Measurements from ENCODE around the gene STAB1.

Gene STAB1

DNA sequence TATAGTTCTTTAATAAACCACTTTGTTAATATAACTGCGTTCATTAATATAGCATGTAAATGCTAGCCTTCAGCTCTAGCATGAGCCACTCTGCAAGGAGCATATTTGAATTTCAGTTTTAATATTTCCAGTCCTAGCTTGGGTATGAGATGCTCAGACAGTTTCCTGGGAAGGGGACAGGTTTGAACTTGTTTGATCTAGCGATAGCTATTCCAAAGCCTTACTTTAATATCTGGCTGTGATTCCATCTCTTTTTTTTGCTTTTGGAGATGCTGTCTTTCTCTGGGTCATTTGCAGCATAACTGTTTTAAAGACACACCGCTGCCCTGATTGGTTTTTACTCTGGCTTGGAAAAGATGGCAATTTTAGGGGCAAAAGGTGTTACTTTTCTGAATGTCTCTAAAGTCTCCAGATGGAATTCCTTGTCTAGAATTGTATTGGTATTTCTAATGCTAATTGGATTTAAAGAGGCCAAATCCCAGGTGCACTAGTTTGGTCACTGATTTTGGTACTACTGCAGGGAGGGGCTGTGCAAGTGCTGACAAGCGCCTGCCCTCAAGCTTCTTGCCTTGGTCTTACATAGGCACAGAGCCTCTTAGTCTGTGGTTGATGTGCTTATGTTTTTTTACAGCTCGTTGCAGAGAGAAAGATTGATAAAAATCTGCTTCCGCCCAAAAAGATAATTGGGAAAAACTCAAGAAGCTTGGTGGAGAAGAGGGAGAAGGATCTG, 36.9 kb upstream of the STAB1 start:
- peak overlapping the region; percentile 89 for H3K27ac ChIP-seq
- DNase-seq (ENCODE audit: low spot score), result peak; percentile 22
- CTCF ChIA-PET, result interaction anchor here (0.6 to 0.8 kb wide), 2 partner anchors 10 to 46 kb away, joined by 3 to 4 read pairs; no protein-coding TSS in a partner anchor
- POLR2A ChIA-PET (ENCODE audit: low non-redundant PET), result interaction anchor here (0.7 kb wide), 1 partner anchor 689 kb away, joined by 4 read pairs; no protein-coding TSS in a partner anchor
- TF ChIP-seq, protein P1, sequence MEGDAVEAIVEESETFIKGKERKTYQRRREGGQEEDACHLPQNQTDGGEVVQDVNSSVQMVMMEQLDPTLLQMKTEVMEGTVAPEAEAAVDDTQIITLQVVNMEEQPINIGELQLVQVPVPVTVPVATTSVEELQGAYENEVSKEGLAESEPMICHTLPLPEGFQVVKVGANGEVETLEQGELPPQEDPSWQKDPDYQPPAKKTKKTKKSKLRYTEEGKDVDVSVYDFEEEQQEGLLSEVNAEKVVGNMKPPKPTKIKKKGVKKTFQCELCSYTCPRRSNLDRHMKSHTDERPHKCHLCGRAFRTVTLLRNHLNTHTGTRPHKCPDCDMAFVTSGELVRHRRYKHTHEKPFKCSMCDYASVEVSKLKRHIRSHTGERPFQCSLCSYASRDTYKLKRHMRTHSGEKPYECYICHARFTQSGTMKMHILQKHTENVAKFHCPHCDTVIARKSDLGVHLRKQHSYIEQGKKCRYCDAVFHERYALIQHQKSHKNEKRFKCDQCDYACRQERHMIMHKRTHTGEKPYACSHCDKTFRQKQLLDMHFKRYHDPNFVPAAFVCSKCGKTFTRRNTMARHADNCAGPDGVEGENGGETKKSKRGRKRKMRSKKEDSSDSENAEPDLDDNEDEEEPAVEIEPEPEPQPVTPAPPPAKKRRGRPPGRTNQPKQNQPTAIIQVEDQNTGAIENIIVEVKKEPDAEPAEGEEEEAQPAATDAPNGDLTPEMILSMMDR (conservative IDR thresholded peaks at IDR 0.05; ENCODE audit: low read depth), result no peak

DNA sequence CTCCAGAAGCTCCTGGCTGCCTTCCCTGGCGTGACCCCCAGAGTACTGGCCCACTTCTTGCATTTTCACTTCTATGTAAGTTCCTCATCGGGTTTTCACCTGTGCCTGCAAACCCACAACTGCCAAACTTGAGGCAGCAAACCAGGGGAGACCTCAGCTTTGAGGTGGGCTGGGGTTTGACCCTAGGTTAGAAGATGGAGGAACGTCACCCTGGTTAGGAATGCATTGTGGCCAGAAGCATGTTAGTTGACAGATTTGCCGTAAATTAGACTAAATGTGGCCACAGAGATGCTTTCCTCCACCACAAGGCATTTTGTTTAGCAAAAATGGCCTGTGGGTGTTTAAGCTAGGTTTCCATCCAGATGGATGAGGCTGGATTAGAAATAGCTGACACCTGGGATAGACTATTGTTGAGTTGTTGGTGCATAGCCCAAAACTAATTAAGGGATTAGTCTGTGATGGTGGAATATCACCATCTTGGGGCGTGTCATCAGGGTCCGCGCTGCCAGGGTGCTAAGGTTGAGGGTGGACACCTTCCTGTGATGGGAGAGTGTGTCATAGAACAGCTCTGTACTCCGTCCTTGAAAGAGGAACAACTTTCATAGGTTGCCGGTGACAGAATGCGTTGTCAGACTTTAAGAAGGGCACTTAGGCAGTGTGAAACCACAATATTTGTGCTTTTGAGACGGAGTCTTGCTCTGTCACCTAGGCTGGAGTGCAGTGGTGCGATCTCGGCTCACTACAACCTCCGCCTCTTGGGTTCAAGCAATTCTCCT, 36.2 kb upstream of the STAB1 start:
- TF ChIP-seq, protein P1 (conservative IDR thresholded peaks at IDR 0.05; ENCODE audit: low read depth), result no peak
- DNase-seq (ENCODE audit: low spot score), result no peak
- H3K27ac ChIP-seq, result peak overlapping the region; percentile 74
- CTCF ChIA-PET, result no interaction called here
- POLR2A ChIA-PET (ENCODE audit: low non-redundant PET), result no interaction called here

DNA sequence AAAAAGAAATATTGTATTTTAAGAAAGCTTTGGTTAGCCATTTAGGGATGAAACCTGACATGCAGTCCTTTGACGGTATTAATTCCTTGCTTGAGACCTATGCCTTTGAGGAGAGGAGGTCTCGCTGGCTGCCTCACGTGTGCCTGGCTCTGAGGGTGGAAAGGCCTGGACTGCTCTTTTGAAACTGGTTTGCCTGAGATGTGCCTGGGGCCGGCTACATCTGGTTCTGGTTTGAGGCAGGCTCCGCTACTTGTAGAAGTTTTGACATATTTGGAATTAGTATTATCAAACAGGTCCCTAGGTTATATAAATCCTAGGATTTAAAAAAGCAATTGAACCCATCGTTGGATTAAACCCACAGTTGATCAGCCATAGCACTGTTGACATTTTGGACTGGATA, 33.3 kb upstream of the STAB1 start:
- DNase-seq (ENCODE audit: low spot score), result no peak
- ChIA-PET CTCF (interaction anchor here (0.9 kb wide), 1 partner anchor 65 kb away, joined by 3 read pairs; no protein-coding TSS in a partner anchor), POLR2A (ENCODE audit: low non-redundant PET) (interaction anchor here (0.6 kb wide), 1 partner anchor 81 kb away, joined by 3 read pairs; no protein-coding TSS in a partner anchor)
- TF ChIP-seq, protein P1 (conservative IDR thresholded peaks at IDR 0.05; ENCODE audit: low read depth), result no peak
- H3K27ac ChIP-seq, result peak overlapping the region; percentile 27

DNA sequence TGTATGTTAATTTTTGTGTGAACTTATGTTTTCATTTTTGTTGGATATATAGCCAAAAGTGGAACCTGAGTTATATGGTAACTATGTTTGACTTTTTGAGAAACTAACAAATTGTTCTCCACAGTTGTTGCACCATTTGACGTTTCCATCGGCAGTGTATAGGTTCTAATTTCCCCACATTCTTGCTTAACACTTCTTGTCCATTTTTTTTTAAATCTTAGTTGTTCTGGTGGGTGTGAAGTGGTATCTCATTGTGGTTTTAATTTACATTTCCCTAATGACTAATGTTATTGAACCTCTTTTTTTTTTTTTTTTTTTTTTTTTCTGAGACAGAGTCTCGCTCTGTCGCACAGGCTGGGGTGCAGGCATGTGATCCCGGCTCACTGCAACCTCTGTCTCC, 31.7 kb upstream of the STAB1 start:
- POLR2A ChIA-PET (ENCODE audit: low non-redundant PET), result no interaction called here
- CTCF ChIA-PET, result no interaction called here
- DNase-seq (ENCODE audit: low spot score), result no peak
- no peak overlapping the region for H3K27ac ChIP-seq
- TF ChIP-seq, protein P1 (conservative IDR thresholded peaks at IDR 0.05; ENCODE audit: low read depth), result no peak

DNA sequence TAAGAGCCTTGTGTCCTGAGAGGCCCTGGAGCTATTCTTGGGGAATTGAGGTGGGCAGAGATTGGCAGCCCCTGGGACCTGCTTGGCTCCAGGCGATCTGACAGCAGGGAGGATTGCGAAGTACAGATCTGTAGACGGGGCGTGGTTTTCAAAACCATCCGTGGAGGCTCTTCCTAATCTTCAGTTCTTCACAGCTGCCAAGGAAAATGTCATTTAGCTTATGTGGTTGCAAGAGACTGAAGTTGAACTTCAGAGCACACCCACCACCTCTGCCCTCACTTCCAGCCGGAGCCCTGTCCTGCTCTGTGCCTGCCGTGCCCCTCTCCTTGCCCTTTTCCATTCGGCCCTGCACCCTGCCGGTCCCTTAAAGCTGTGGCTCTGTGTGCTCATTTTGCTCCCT, 26.8 kb upstream of the STAB1 start:
- DNase-seq (ENCODE audit: low spot score), result no peak
- CTCF ChIA-PET, result interaction anchor here (0.6 kb wide), 1 partner anchor 10 kb away, joined by 3 read pairs; no protein-coding TSS in a partner anchor
- TF ChIP-seq, protein P1 (conservative IDR thresholded peaks at IDR 0.05; ENCODE audit: low read depth), result no peak
- POLR2A ChIA-PET (ENCODE audit: low non-redundant PET), result no interaction called here
- H3K27ac ChIP-seq, result peak overlapping the region; percentile 62

DNA sequence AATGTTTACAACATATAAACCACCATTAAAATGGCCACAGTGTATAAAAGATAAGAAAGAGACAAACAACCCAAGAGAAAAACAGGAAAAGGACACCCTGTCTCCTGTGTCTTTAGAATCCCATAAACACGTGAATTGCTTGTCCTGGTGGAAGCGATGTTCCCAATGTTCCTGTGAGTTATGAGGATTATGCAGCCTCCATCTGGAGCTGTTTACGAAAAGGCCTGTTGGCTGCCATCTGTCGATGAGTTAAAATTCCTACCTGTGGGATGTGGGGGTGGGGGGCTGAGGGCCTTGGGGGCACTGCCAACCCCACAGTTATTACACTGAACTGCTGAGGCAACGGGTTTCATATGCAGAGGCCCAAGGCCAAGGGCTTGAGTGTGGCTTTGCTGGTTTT, 26.1 kb upstream of the STAB1 start:
- DNase-seq (ENCODE audit: low spot score), result no peak
- ChIA-PET CTCF (interaction anchor here (1.1 kb wide), 1 partner anchor 21 kb away, joined by 3 read pairs; no protein-coding TSS in a partner anchor), POLR2A (ENCODE audit: low non-redundant PET) (no interaction called here)
- TF ChIP-seq, protein P1 (conservative IDR thresholded peaks at IDR 0.05; ENCODE audit: low read depth), result no peak
- peak overlapping the region; percentile 35 for H3K27ac ChIP-seq
